ENCODE data around the gene CUL2.

GRCh38 chr10:35070521-35070920, 19.6 kb downstream of the CUL2 start:
- TF ChIP-seq CTCF (IDR thresholded peaks at IDR 0.05) (no peak), EP300 (IDR thresholded peaks at IDR 0.05) (no peak)
